RPMI8226 (cell line): Measurements from ENCODE around the gene MCM5.
"Not testable (repeated sequence)": the region's sequence is repeated elsewhere in the genome, so short reads cannot be mapped to it uniquely, and the experiment has no call there.

Source experiments
- DNase-seq: peaks from one replicate; pipeline ENCODE4 v3.0.0-alpha.2; 2015

MCM5 gene

GRCh38 chr22:35399678-35400500 lies at the start of gene MCM5:
Gene MCM5, plus strand, starts transcription at chr22:35400140. Its CDS starts 299 bp downstream, at chr22:35400439.
- DNase-seq, result peak; percentile 99

GRCh38 chr22:35350539-35351503 lies 49.1 kb upstream of the MCM5 start:
- DNase-seq, result peak; percentile 91

- DNase-seq, result peak; percentile 92
Observed at GRCh38 chr22:35352214-35353111, 47.5 kb upstream of the MCM5 start.

- DNase-seq, result peak; percentile 30
Observed at GRCh38 chr22:35353318-35353717, 46.6 kb upstream of the MCM5 start.

- DNase-seq, result no peak
Observed at GRCh38 chr22:35354068-35354467, 45.9 kb upstream of the MCM5 start.

DNA sequence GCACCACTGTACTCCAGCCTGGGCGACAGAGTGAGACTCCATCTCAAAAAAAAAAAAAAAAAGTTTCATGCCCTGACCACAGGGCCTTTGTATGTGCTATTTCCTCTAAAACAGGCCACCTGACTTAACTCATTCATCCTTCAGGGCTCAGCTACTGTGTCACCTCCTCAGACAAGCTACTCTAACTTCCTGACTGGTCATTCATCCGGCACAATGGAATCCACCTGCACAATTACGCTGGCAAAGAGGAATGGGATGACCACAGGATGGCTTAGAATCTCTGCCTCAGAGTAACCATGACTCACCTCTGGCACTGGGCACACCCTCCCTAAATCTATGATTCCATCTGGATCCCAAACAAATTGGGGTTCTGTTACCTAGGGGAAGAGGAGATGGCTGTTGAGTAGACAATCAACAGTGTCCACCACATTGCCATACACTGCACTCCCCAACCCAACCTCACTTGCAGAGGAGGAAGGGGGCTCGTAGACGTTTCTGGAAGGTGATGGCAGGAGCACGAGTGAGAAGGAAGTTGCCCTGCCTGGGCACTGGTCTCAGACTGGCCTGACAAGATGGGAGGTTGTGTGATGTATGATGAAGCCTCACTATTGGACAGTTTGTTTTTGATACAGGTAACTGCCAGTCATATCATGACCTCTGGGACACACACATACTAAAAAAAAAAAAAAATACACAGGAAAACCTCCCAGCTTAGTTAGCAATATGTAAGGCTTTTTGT lies 41.9 kb upstream of the MCM5 start:
- no peak for DNase-seq

DNA sequence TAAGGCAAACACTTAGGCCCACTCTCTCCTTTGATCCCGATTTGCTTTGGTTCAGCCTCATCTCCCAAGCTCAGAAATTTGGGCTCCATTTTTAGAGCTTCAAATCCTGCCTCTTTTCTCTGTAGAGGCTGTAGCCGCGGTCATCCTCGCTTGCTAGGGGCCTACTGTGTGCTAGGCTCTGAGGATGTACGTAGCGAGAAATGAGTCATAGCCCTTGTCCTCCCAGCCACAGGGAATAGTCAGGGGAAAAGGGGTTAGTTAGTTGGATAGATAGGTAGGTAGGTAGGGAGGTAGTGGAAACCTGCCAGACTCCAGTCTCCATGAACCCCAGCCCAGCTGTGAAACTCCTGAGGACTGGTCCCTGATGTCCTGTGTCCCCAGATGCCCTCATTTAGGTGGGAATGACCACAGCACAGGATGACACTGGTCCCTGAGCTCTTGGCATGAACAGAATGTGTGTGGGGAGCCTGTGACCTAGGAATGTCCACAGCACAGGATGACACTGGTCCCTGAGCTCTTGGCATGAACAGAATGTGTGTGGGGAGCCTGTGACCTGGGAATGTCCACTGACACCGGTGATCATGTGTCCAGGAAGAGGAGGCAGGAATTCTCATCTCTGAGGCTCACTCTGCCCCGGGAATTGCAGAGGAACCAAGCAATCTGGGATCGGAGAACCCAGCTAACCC lies 40.4 kb upstream of the MCM5 start:
- DNase-seq, result no peak

GRCh38 chr22:35361001-35361558 lies 38.9 kb upstream of the MCM5 start:
- DNase-seq, result no peak

DNA sequence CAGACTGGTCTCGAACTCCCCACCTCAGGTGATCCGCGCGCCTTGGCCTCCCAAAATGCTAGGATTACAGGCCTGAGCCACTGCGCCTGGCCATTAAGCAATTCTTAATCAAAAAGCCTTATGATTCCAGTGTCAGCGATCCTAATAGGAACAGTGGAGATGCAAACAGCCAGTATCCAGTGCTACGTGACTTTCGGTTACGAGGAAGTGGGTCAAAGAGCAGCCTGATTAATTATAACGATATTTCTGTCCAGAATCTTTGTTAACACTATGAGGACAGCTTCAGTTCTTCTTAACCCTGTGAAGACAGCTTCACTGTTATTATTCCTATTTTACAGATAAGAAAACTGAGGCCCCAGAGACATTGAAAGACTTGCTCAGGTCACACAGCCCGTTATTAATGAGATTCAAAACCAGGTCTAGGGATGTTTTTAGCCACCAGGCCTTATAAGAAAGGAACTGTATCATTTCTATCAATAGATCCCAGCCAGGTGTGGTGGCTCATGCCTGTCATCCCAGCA lies 36.3 kb upstream of the MCM5 start:
- DNase-seq, result no peak

DNA sequence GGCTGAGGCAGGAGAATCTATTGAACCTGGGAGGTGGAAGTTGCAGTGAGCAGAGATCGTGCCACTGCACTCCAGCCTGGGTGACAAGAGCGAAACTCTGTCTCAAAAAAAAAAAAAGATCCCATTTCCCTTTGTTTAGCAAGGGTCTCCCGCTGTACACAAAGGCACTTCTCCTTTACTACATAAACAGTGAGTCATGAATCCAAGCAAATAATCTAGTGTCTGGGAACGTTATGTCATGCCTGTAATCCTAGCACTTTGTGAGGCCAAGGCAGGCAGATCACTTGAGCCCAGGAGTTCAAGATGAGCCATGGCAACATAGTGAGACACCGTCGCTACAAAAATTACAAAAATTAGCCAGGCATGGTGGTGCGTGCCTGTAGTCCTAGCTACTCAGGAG lies 35.7 kb upstream of the MCM5 start:
- not testable (repeated sequence) for DNase-seq

DNA sequence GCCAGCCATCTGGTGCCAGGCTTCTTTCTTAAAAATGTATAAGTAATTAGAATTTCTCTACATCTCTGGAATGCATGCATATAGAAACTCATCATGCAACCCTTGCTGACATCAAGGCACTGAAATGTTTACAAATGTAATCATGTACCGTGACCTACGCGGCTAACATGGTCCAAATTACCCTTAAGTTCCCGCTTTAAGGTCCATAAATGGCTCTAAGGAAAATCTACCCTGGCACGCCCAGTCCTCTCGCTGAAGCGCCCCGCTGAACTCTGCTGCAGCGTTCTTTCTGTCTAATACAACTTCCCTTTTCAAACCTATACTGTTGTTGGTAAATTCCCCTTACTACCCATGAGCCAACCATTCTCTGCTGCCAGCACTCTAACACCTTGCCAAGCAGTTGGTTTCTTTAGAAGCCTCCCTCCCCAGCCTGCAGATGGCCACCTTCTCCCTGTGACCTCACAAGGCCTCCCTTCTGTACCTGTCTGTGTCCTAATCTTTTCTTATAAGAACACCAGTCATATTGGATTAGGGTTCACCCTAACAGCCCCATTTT lies 32.5 kb upstream of the MCM5 start:
- DNase-seq, result peak; percentile 84

- no peak for DNase-seq
Observed at GRCh38 chr22:35368386-35368785, 31.6 kb upstream of the MCM5 start.

DNA sequence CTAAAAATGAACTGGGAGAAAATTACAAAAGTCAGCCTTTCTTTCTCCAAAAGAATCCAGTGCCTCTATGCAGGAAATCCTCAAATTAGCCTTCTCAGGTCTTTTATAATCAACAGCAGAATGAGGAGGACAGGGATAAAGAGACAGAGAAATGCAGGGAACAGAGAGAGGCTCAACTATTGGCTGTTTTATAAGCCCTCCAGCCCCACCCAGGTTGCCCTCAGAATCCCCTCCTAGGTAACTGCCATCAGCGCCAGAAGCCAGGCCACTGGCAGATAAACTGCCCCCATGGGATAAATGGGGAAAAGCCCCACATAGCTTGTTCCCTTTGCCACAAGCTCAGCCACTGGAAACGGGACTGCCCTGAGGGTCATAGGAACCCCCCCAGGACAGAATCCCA lies 29.9 kb upstream of the MCM5 start:
- no peak for DNase-seq

- DNase-seq, result no peak
Observed at GRCh38 chr22:35373781-35374180, 26.2 kb upstream of the MCM5 start.

- no peak for DNase-seq
Observed at GRCh38 chr22:35375031-35375430, 24.9 kb upstream of the MCM5 start.

DNA sequence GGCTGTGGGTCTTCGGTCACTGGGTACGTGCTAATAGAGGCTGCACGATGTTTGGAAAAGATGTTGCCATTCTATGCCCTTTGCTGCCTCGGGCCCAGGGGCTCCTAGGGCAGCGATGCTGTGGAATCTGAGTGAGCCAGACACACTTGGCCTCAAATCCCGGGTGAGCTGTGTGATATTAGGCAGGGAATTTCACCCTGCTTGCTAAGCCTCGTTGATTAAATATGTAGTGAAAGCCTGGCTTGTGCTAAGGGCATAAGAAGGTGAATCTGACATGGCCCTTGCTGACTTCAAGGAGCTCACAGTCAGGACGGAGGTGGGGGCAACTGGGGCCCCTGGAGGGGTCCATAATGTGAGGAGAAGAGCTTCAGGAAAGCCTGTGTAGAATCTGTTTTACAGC lies 24.4 kb upstream of the MCM5 start:
- no peak for DNase-seq

DNA sequence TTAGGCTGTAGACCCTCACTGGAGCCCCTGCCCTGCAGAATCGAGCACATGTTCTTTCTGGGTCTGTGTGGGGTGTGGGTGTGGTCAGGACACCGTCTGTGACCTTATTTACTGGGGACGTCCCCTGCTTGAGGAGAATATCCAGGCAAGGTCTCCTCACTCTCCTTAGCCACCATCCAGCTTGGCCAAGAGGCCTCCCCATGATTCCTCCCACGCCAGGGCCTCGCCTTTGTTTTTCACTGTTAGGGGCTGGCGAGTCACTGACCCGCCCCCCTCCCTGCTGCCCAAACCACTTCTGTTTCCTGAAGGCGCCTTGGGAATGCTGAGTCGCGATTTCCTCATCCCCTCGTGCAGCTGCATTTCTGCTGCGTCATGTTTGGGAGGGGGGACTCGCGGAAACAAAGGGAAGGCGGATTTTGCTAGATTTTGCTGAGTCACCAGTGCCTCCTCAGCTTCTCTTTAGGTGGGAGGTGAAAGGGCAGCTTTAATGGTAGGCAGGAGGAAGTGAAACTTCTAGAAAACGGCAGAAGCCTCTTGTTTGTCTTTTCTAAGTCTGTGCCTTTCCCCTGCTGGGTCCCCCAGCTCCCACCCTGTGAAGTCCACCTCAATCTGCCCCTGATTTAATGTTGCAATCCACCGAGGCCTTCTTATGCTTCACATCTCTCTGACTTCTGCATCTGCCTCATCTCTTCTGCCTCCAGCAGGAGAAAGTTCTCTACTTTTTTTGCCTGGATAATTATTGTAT lies 23.0 kb upstream of the MCM5 start:
- DNase-seq, result peak; percentile 99

- peak; percentile 20 for DNase-seq
Observed at GRCh38 chr22:35377735-35378134, 22.2 kb upstream of the MCM5 start.

GRCh38 chr22:35378621-35379020 lies 21.3 kb upstream of the MCM5 start:
- no peak for DNase-seq
